ENCODE results near the gene MYO1E.
A peak's percentile ranks its signal among the peaks of the same experiment; 100 is the strongest.

The MYO1E gene

GRCh38 chr15:59190291-59190690 is 182.4 kb downstream of the MYO1E start:
- no peak for DNase-seq (ENCODE audit: low spot score)

DNA sequence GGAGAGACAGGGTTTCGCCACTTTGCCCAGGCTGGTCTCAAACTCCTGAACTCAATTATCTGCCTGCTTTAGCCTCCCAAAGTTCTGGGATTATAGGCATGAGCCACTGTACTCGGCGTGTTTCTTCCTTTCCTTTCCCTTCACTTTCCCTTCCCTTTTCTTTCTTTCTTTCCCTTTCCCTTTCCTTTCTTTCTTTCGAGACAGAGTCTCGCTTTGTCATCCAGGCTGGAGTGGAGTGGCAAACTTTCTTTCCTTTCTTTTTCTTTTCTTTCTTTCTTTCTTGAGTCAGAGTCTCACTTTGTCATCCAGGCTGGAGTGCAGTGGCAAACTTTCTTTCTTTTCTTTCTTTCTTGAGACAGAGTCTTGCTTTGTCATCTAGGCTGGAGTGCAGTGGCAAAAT is 183.4 kb downstream of the MYO1E start:
- DNase-seq (ENCODE audit: low spot score) = no peak

DNA sequence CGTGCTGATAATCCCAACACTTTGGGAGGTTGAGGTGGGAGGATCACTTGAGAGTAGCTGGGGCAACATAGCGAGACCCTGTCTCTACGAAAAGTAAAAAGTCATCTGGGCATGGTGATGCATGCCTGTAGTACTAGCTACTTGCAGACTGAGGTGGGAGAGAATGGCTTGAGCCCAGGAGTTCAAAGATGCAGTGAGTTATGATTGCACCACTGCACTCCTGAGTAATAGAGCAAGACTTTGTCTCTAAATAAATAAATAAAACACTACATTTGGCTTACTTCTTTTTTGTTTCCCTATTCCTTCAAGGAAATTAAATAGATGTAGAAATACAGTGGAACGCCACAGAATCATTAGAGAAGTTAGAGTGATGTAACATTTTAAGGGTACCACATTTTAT is 186.2 kb downstream of the MYO1E start:
- no peak for DNase-seq (ENCODE audit: low spot score)

DNA sequence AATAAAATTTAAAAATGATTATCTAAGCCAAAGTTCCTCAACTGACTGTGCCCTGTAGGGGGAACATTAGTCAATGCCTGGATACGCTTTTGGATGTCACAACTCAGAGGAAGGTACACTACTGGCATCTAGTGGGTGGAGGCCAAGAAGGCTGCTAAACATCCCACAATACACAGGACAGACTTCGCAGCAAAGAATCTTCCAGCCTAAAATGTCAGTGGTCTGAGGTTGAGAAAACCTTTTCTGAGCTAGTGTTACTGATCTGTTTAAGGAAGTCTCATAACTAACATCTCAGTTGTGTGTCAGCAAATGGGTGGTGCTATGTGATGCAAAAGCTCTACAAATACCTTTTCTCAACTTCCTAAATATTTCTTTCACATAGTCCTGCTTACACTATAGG is 186.9 kb downstream of the MYO1E start:
- no peak for DNase-seq (ENCODE audit: low spot score)

DNA sequence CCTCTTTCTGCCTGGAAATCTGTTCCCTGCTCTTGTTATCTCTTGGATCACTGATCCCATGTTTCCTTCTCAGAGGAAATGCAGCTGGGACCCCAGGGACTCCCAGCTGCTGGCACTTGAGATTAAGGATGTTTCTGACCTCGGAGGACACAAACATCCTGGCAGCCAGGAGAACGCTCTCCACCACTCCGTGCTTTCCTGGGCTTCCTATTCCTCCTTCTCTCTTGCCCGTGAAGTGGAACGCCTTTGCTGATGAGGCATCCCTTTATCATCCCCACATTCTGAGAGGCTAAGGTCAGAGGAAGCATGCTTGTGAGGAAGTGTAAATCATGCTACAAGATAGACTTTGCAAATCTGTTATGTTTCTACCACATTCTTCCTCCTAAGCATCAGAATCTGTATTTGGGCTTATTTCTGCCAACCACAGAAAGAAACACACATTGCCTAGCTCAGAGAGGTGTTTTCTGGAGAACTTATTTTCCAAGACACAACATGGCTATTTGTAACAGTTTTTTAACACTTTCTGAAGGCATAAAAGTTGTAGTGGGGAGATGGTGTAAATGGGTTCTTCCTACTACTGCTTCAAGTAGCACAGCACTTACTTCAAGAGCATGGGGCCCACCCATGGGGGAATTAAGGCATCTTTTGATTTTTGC is 191.6 kb downstream of the MYO1E start:
- DNase-seq (ENCODE audit: low spot score) = no peak

- no peak for DNase-seq (ENCODE audit: low spot score)
Measured at GRCh38 chr15:59179717-59180116, 193.0 kb downstream of the MYO1E start.

GRCh38 chr15:59178151-59178695 is 194.4 kb downstream of the MYO1E start:
- DNase-seq (ENCODE audit: low spot score) = no peak

- no peak for DNase-seq (ENCODE audit: low spot score)
Measured at GRCh38 chr15:59177317-59177660, 195.4 kb downstream of the MYO1E start.

DNA sequence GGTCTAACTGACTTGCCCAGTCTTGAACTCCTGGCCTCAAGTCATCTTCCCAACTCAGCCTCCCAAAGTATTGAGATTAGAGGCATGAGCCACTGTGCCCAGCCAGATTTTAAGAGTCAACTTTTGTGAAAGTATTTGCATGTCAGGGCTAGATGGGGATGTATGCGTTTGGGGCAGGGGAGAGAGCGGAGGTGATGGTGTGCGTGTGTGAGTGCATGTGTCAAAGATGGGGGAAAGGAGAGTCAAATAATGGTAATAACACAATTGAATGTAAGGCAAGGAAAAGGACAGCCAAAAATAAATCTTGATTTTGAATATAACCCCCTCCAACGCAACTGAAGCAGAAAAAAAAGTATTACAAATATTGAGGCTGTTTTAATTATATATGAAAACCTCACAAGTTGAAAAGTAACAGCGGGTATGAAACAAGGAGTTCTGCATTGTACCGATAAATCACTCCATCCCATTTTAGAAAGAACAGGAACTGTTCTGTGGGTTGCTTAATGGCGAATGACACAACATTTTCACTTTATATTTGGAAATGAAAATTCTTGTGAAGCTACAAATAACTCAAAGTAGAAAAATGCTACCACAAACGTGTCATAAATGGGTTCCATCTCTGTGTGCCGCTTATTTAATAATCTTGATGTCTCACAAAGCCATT is 195.9 kb downstream of the MYO1E start:
- DNase-seq (ENCODE audit: low spot score) = no peak

- peak; percentile 79 for DNase-seq (ENCODE audit: low spot score)
Measured at GRCh38 chr15:59174835-59175831, 197.5 kb downstream of the MYO1E start.

- DNase-seq (ENCODE audit: low spot score) = no peak
Measured at GRCh38 chr15:59174151-59174834, 198.4 kb downstream of the MYO1E start.

DNA sequence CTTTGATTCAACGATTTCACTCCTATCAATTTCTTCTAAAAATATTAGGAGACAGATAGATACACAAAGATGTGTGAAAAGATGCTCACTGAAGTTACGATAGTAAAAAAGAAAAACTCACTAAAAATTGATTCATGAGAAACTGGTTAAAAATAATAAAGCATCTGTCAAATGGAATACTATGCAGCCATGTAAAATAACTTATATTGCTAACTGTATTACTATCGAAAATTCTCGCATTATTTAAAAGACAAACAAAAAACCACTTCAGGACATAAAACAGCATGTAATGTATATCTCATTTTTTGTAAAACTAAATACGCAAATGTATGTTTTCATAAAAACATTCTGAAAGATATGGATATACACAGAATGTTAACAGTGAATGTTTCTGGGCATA is 199.5 kb downstream of the MYO1E start:
- no peak for DNase-seq (ENCODE audit: low spot score)

GRCh38 chr15:59172289-59172901 is 200.3 kb downstream of the MYO1E start:
- DNase-seq (ENCODE audit: low spot score) = no peak

GRCh38 chr15:59171067-59171397 is 201.6 kb downstream of the MYO1E start:
- no peak for DNase-seq (ENCODE audit: low spot score)

- peak; percentile 54 for DNase-seq (ENCODE audit: low spot score)
Measured at GRCh38 chr15:59170295-59171066, 202.2 kb downstream of the MYO1E start.

- no peak for DNase-seq (ENCODE audit: low spot score)
Measured at GRCh38 chr15:59169251-59169708, 203.4 kb downstream of the MYO1E start.

DNA sequence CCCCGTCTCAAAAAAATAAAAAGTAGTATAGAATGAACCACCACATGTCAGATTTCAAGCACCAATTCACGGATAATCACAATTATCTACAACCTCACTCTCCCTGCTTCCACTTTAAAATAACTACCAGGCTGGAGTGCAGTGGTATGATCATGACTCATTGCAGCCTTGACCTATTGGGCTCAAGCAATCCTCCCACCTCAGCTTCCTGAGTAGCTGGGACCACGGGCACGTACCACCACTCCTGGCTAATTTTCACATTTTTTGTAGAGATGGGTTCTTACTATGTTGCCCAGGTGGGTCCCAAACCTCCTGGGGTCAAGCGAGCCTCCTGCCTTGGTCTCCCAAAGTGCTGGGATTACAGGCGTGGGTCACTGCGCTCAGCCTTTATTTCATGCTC is 204.1 kb downstream of the MYO1E start:
- no peak for DNase-seq (ENCODE audit: low spot score)

GRCh38 chr15:59166601-59167265 is 205.9 kb downstream of the MYO1E start:
- DNase-seq (ENCODE audit: low spot score) = no peak

- DNase-seq (ENCODE audit: low spot score) = no peak
Measured at GRCh38 chr15:59166166-59166565, 206.5 kb downstream of the MYO1E start.

- no peak for DNase-seq (ENCODE audit: low spot score)
Measured at GRCh38 chr15:59165726-59166125, 206.9 kb downstream of the MYO1E start.
